ENCODE measurements around the gene SLC22A13.

SLC22A13 gene

DNA sequence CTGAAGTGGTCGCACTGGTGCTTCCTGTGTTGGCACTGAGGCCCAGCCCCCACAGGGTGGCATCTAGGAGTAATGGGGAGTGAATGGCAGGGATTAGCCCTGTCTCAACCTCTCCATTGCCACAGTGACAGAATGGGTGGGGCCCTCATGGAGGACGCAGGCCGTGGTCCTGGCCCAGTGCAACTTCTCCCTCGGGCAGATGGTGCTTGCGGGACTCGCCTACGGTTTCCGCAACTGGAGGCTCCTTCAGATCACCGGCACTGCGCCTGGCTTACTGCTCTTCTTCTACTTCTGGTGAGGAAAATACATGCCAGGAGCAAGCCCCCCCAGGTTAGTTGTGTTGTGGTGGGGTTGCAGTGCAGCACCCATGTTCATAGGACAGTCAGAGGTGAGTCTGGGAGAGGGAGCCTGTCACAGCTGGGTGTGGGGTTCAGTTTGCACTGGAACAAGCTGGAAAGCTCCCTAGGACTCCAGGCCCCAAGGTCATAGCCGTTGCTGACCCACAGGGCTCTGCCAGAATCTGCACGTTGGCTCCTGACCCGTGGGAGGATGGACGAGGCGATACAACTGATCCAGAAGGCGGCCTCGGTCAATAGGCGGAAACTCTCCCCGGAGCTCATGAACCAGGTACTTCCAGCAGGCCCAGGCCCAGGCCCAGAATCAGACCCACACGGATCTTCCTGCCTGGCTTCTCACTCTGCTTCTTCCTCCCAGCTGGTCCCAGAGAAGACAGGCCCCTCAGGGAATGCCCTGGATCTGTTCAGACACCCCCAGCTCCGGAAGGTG, 9.4 kb downstream of the SLC22A13 start:
- Histone ChIP-seq H3K4me3 (ENCODE audit: low read depth in 1 of 5, low read length in 5 of 5) (no peak overlapping the region), H3K27ac (ENCODE audit: low read depth, low read length) (no peak overlapping the region), H3K9me3 (ENCODE audit: control insufficient read depth in 5 of 5, low read length in 5 of 5) (no peaks in the 10 kb centered on the region), H3K27me3 (ENCODE audit: control insufficient read depth in 5 of 5, insufficient read depth in 4 of 5, low read length in 5 of 5) (no peaks in the 10 kb centered on the region), H3K4me1 (ENCODE audit: control insufficient read depth in 5 of 5, insufficient read depth in 5 of 5, low read length in 5 of 5) (peaks cover 0 to 4% (median 0%) of the 10 kb centered on the region in 5 donors), H3K9ac (ENCODE audit: low read length in 5 of 5) (no peak overlapping the region), H3K36me3 (ENCODE audit: control insufficient read depth in 5 of 5, insufficient read depth in 5 of 5, low read length in 5 of 5) (peaks cover 0 to 21% (median 9%) of the 10 kb centered on the region in 5 donors)

DNA sequence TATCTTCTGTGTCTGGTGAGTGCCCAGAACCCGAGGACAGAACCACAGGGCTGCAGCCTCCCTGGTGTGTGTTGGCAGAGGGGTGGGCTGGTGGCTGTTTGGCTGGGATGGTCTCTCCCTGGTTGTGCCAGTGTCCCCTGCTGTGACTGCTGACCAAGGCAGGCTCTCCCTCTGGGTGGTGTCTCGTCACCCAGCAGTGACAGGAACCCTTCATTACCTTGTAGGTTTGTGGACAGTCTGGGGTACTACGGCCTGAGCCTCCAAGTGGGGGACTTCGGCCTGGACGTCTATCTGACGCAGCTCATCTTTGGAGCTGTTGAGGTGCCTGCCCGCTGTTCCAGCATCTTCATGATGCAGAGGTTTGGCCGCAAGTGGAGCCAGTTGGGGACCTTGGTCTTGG, 10.0 kb downstream of the SLC22A13 start:
- no peaks in the 10 kb centered on the region for H3K9me3 ChIP-seq (ENCODE audit: control insufficient read depth in 5 of 5, low read length in 5 of 5)
- H3K36me3 ChIP-seq (ENCODE audit: control insufficient read depth in 5 of 5, insufficient read depth in 5 of 5, low read length in 5 of 5): peaks cover 0 to 21% (median 9%) of the 10 kb centered on the region in 5 donors
- peaks cover 0 to 3% (median 0%) of the 10 kb centered on the region in 5 donors for H3K4me1 ChIP-seq (ENCODE audit: control insufficient read depth in 5 of 5, insufficient read depth in 5 of 5, low read length in 5 of 5)
- H3K9ac ChIP-seq (ENCODE audit: low read length in 5 of 5): no peak overlapping the region
- H3K27ac ChIP-seq (ENCODE audit: low read depth, low read length): no peak overlapping the region
- no peaks in the 10 kb centered on the region for H3K27me3 ChIP-seq (ENCODE audit: control insufficient read depth in 5 of 5, insufficient read depth in 4 of 5, low read length in 5 of 5)
- no peak overlapping the region for H3K4me3 ChIP-seq (ENCODE audit: low read depth in 1 of 5, low read length in 5 of 5)

DNA sequence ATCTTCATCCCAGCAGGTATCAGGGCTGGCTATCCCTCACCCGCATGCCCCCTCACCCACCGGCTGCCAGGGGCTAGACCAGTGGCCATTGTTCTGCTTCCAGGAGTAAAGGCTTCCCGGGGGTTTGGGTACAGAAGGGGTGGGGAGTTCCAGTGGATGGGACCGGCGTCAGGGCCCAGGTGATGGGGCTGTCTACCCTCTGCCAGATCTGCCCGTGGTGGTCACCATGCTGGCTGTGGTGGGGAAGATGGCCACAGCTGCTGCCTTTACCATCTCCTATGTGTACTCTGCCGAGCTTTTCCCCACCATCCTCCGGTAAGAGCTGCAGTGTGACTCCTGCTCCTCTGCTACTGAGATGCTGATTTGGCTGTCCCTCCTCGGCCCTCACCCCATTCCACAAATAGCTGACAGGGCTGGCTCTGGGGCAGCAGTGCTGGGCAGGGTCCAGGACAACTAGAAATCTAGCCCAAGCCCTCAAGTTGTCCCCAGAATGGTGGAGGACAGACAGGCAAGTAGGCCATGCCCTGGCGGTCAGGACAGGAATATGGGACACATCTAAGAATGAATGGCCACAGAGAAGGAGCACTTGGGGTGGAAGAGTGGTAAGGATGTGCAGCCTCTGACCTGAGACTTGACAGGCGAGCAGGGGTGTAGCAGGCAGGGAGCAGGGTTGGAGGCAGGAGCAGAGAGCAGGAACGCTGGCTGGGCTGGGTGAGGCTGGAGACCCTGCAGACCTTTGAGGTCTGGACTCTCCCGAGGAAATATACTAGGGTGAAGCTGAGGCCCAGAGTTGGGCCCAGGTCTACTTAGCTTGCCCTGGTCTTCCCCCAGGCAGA, 10.7 kb downstream of the SLC22A13 start:
- no peaks in the 10 kb centered on the region for H3K4me1 ChIP-seq (ENCODE audit: control insufficient read depth in 5 of 5, insufficient read depth in 5 of 5, low read length in 5 of 5)

DNA sequence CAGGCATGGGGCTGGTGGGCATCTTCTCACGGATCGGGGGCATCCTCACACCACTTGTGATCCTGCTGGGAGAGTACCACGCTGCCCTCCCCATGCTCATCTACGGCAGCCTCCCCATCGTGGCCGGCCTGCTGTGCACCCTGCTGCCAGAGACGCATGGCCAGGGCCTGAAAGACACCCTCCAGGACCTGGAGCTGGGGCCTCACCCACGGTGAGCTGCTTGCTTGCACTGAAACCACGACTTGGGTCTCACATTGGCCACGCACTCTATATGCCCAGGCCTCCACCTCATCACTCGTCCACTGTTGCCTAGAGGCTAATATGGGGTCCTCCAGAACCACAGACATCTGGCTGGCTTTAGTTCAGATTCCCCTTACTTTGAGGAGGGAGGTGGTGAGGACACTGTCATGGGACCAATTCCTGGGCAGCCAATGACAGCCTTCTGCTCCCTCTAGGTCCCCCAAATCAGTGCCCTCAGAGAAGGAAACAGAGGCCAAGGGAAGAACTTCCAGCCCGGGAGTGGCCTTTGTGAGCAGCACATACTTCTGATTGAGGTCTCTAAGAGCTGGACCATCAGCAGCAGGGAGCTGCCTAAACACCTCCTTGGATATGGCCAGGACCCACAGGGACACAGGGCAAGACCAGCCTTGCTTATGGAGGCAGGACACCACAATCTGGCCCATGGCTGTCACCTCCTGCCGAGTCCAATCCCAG, 11.5 kb downstream of the SLC22A13 start:
- Histone ChIP-seq H3K9ac (ENCODE audit: low read length in 5 of 5) (no peak overlapping the region), H3K4me3 (ENCODE audit: low read depth in 1 of 5, low read length in 5 of 5) (no peak overlapping the region), H3K27ac (ENCODE audit: low read depth, low read length) (no peak overlapping the region), H3K27me3 (ENCODE audit: control insufficient read depth in 5 of 5, insufficient read depth in 4 of 5, low read length in 5 of 5) (no peaks in the 10 kb centered on the region), H3K9me3 (ENCODE audit: control insufficient read depth in 5 of 5, low read length in 5 of 5) (peaks cover 0 to 3% (median 0%) of the 10 kb centered on the region in 5 donors), H3K36me3 (ENCODE audit: control insufficient read depth in 5 of 5, insufficient read depth in 5 of 5, low read length in 5 of 5) (peaks cover 0 to 21% (median 9%) of the 10 kb centered on the region in 5 donors), H3K4me1 (ENCODE audit: control insufficient read depth in 5 of 5, insufficient read depth in 5 of 5, low read length in 5 of 5) (no peaks in the 10 kb centered on the region)

More for the DNA sequence above, 10.7 kb downstream of the SLC22A13 start:
- H3K36me3 ChIP-seq (ENCODE audit: control insufficient read depth in 5 of 5, insufficient read depth in 5 of 5, low read length in 5 of 5): peaks cover 0 to 21% (median 9%) of the 10 kb centered on the region in 5 donors
- no peak overlapping the region for H3K27ac ChIP-seq (ENCODE audit: low read depth, low read length)
- H3K9ac ChIP-seq (ENCODE audit: low read length in 5 of 5): no peak overlapping the region
- H3K27me3 ChIP-seq (ENCODE audit: control insufficient read depth in 5 of 5, insufficient read depth in 4 of 5, low read length in 5 of 5): no peaks in the 10 kb centered on the region
- H3K9me3 ChIP-seq (ENCODE audit: control insufficient read depth in 5 of 5, low read length in 5 of 5): no peaks in the 10 kb centered on the region
- H3K4me3 ChIP-seq (ENCODE audit: low read depth in 1 of 5, low read length in 5 of 5): no peak overlapping the region

DNA sequence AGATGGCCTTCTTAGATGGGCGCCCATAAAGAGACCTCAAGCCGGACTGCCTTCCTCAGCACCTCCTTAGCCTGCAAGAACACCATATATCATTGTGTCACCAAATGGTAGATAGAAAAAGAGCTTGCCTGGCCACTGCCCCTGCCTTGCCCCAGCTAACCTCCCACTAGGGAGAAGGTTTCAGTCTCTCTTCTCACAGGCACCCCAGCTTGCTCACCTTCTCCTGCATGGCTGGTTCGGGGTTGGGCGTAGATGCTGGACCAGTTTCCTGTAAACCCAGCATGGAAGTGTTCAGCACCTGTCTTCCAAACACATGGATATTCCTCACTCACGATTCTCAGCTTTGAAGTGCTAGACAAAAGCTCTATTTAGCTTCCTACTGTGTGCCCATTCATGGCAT, 13.2 kb downstream of the SLC22A13 start:
- Histone ChIP-seq H3K9ac (ENCODE audit: low read length in 5 of 5) (no peak overlapping the region), H3K36me3 (ENCODE audit: control insufficient read depth in 5 of 5, insufficient read depth in 5 of 5, low read length in 5 of 5) (peaks cover 0 to 21% (median 9%) of the 10 kb centered on the region in 5 donors), H3K4me1 (ENCODE audit: control insufficient read depth in 5 of 5, insufficient read depth in 5 of 5, low read length in 5 of 5) (peaks cover 0 to 8% (median 7%) of the 10 kb centered on the region in 5 donors), H3K9me3 (ENCODE audit: control insufficient read depth in 5 of 5, low read length in 5 of 5) (peaks cover 0 to 3% (median 0%) of the 10 kb centered on the region in 5 donors), H3K27me3 (ENCODE audit: control insufficient read depth in 5 of 5, insufficient read depth in 4 of 5, low read length in 5 of 5) (no peaks in the 10 kb centered on the region), H3K4me3 (ENCODE audit: low read depth in 1 of 5, low read length in 5 of 5) (no peak overlapping the region), H3K27ac (ENCODE audit: low read depth, low read length) (no peak overlapping the region)

DNA sequence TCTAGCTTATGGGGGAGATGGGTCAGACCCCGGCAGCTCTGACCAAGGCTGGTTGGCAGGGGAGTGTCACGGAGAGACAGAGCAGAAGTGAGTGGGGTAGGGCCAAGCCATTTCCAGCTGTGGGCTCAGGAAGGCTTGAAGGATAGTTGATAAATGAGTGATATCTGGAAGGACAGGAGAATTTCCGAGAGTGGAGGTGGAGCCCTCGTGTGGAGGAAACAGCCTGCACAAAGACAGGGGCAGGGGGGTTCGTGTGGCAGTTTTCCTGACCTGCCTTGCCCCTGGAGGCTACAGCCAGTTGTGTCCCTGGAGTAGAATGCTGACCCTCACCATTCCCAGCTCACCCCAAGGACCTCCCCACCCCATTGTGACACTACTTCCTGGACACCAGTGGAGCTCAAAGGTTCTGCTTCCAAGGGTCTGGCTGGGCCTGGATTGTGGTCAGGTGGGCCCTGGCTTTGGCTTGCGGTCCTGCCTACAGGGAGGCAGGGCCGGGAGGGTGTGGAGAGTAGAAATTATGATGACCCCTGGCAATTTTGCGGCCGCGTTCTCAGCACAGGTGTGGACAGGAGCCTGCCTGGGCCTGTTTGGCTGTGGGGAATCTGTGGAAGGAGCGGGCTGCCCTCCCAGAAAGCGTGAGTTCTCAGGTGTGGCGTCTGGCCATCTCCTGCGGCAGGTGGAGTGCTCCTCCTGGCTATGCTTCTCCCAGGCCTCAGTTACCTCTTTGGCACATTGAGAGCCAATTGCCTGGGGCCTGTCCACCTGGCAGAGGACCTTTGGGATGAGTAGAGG, 16.5 kb downstream of the SLC22A13 start, which contains the start of gene SLC22A14:
Gene SLC22A14, plus strand, starts transcription at position 400 of the 792 bp plus-strand sequence. CDS start 23,733 bp downstream, outside the sequence.
- Histone ChIP-seq H3K27me3 (ENCODE audit: control insufficient read depth in 5 of 5, insufficient read depth in 4 of 5, low read length in 5 of 5) (no peaks in the 10 kb centered on the region), H3K9ac (ENCODE audit: low read length in 5 of 5) (no peak within 1 kb of the TSS), H3K4me1 (ENCODE audit: control insufficient read depth in 5 of 5, insufficient read depth in 5 of 5, low read length in 5 of 5) (peaks cover 2 to 21% (median 20%) of the 10 kb centered on the region in 5 donors), H3K36me3 (ENCODE audit: control insufficient read depth in 5 of 5, insufficient read depth in 5 of 5, low read length in 5 of 5) (peaks cover 0 to 9% (median 4%) of the 10 kb centered on the region in 5 donors), H3K4me3 (ENCODE audit: low read depth in 1 of 5, low read length in 5 of 5) (no peak within 1 kb of the TSS), H3K27ac (ENCODE audit: low read depth, low read length) (peak within 1 kb of the TSS; percentile 28), H3K9me3 (ENCODE audit: control insufficient read depth in 5 of 5, low read length in 5 of 5) (peaks cover 0 to 3% (median 0%) of the 10 kb centered on the region in 5 donors)

DNA sequence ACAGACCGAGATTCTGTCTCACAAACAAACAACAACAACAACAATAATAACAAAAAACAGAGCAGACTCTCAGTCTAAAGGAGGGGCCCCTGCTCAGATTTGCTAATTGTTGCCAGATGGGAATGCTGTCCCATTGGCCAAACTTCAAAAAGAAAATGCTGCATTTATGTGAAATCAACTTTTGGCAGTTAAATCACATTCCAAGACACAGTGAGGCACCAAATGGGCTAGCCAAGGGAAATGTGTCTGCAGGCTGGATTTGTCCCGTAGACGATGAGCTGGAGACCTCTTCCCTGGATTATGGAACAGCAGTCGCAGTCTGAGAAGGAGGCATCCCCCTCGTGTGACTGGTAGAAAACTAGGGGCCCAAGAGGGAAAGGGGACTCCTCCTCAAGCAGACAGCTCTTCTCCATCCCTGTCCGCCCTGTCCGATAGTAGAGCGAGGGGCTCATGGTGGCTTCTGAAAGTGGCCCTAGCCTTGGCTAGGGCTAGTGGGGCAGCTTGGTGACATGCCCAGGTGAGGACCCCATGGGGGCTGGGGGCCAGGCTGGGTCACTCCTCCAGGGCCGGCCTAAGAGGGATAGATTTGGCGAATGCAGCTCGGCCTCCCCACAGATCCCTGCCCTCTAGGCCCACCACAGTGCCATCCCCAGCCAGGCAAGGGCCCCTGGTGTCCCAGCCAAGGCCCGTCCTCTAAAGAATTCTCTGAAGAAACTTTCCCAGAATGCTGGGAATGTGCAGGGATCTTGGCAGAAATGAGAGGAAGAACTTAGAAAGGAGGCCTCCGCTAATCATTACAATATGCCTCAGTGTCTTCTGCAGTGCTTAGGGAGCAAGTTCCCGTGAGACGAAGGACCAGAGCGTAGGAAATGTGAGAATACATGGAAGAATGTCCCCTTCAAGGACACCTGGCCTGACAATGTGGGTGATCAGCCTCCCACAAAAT, 18.5 kb downstream of the SLC22A13 start:
- Histone ChIP-seq H3K27ac (ENCODE audit: low read depth, low read length) (peak overlapping the region; percentile 79), H3K27me3 (ENCODE audit: control insufficient read depth in 5 of 5, insufficient read depth in 4 of 5, low read length in 5 of 5) (no peaks in the 10 kb centered on the region), H3K9ac (ENCODE audit: low read length in 5 of 5) (peak overlapping the region in 1 of 5 donors; percentile 41), H3K36me3 (ENCODE audit: control insufficient read depth in 5 of 5, insufficient read depth in 5 of 5, low read length in 5 of 5) (no peaks in the 10 kb centered on the region), H3K4me3 (ENCODE audit: low read depth in 1 of 5, low read length in 5 of 5) (peak overlapping the region in 1 of 5 donors; percentile 16), H3K9me3 (ENCODE audit: control insufficient read depth in 5 of 5, low read length in 5 of 5) (peaks cover 0 to 3% (median 0%) of the 10 kb centered on the region in 5 donors), H3K4me1 (ENCODE audit: control insufficient read depth in 5 of 5, insufficient read depth in 5 of 5, low read length in 5 of 5) (peaks cover 2 to 23% (median 20%) of the 10 kb centered on the region in 5 donors)

DNA sequence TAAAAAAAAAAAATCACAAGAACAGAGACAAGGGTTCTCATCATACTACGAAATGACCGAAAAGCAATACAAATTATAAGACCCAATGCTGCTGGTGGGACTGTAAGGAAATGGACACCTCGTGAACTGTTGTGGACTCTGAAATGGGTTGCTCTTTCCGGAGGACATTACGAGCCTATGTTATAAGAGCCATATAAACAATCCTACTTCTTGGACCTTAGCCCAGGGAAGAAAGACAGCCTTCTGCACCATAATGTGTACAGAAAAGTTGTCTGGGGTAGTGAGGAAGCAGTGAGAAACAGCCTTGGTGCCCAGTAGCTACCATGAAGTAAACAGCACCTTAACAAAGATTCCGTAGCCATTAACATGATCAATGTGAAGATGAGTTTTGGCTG, 19.1 kb downstream of the SLC22A13 start:
- no peaks in the 10 kb centered on the region for H3K27me3 ChIP-seq (ENCODE audit: control insufficient read depth in 5 of 5, insufficient read depth in 4 of 5, low read length in 5 of 5)
- peaks cover 0 to 3% (median 0%) of the 10 kb centered on the region in 5 donors for H3K9me3 ChIP-seq (ENCODE audit: control insufficient read depth in 5 of 5, low read length in 5 of 5)
- peak overlapping the region; percentile 79 for H3K27ac ChIP-seq (ENCODE audit: low read depth, low read length)
- no peak overlapping the region for H3K9ac ChIP-seq (ENCODE audit: low read length in 5 of 5)
- H3K4me3 ChIP-seq (ENCODE audit: low read depth in 1 of 5, low read length in 5 of 5): no peak overlapping the region
- no peaks in the 10 kb centered on the region for H3K36me3 ChIP-seq (ENCODE audit: control insufficient read depth in 5 of 5, insufficient read depth in 5 of 5, low read length in 5 of 5)
- H3K4me1 ChIP-seq (ENCODE audit: control insufficient read depth in 5 of 5, insufficient read depth in 5 of 5, low read length in 5 of 5): peaks cover 2 to 23% (median 20%) of the 10 kb centered on the region in 5 donors
